NCI-H1417 treated with DMSO at 0.1 percent for 48 hours (cell line): ENCODE data around the gene UBE2S.

Source experiments
- DNase-seq: peaks from one replicate; lab custom pipeline; 2025; lab: John Stamatoyannopoulos, UW

The UBE2S gene

DNA sequence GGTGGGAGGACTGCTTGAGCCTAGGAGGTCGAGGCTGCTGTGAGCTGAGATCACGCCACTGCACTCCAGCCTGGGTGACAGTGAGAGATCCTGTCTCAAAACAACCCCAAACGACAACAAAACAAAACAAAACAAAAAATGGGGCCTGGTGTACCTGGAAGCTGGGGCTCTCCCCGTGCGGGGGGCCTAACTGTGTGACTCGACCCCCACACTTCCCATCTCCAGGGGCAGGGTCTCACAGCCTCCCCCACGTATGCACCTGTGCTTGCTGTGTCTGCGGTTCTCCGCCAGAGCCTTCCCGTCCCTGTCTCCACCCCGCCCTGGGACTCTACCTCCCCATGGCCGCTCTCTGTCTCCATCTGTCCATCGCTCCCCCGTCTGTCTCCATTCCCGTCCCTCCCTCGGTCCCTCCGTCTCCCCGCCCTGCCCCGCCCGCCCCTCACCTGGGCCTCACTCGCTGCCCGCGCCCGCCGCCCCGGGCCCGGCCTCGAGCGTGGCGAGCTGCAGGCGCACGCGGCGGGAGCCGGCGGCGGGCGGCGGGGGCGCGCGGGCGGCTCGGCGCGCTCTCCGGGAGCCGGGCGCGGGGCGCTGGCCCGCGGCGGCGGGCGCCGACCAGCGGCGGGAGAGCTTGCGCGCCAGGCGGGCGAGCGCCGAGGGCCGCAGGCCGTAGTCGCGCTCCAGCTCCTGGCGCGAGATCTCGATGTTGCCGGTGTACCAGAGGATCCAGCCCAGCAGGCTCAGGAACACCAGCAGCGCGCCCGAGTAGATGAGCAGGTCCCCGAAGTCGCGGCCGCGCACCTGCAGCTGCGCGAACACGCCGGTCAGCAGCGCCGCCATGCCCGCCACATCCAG, 24.1 kb downstream of the UBE2S start:
- DNase-seq: no peak

DNA sequence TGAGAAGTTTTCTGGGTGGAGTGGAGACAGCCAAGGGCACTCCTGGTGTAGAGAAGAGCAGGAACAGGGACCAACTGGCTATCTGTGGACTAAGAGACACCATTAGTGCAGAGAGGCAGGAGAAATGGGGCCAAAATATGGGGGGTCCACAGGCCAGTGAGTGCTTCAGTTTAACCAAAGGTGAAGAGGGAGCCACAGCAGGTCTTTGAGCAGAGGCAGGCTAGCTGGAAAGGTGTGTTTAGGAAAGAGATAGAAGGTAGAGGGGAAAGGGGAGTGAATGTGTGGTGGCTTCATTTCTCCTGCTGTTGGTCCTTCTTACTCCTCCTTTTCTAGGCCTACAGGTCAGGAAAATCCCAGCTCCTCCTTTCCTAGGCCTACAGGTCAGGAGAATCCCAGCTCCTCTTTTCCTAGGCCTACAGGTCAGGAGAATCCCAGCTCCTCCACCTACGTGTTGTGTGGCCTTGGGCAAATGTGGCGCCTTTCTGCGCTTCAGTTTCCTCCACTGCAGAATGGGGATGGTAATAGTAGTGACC, 25.0 kb downstream of the UBE2S start:
- no peak for DNase-seq

GRCh38 chr19:55382013-55382412, 25.6 kb downstream of the UBE2S start:
- no peak for DNase-seq

GRCh38 chr19:55379174-55379573, 28.4 kb downstream of the UBE2S start:
- DNase-seq: no peak

GRCh38 chr19:55377356-55378131, 30.0 kb downstream of the UBE2S start:
- DNase-seq: no peak

DNA sequence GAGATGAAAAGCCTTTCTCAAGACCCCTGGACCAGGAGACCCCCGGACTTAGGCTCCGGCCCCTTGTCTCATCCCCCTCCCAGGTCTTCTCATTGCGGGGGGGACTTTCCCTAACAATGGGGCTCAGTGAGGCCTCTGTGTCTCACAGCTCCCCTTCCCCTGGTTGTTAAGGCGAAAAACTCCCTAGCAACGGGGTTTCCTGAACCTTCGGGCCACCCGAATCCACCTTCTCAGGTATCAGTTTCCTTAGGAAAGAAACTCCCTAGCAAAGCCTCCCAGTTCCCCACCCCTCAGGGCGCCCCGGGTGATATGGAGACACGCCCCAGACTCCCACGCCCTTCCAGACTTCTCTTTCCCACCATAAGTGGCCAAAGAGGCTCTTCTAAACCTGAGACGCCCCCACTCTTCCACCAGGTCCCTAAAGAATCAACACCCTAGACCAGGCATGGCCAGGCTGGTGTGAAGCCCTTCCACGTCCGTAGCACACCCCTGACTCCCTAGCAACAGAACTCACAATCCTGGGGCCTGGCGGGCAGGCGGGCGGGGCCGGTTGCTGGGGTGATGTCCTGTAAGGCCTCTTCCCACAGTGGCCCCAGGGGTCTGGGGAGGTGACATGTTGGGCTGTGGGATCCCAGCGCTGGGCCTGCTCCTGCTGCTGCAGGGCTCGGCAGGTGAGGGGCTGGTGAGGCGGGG, 31.2 kb downstream of the UBE2S start, which contains the start of gene TMEM190:
Gene TMEM190, plus strand, starts transcription at position 586 of the 693 bp plus-strand sequence. Its CDS starts 28 bp downstream, at position 614.
- DNase-seq: no peak

DNA sequence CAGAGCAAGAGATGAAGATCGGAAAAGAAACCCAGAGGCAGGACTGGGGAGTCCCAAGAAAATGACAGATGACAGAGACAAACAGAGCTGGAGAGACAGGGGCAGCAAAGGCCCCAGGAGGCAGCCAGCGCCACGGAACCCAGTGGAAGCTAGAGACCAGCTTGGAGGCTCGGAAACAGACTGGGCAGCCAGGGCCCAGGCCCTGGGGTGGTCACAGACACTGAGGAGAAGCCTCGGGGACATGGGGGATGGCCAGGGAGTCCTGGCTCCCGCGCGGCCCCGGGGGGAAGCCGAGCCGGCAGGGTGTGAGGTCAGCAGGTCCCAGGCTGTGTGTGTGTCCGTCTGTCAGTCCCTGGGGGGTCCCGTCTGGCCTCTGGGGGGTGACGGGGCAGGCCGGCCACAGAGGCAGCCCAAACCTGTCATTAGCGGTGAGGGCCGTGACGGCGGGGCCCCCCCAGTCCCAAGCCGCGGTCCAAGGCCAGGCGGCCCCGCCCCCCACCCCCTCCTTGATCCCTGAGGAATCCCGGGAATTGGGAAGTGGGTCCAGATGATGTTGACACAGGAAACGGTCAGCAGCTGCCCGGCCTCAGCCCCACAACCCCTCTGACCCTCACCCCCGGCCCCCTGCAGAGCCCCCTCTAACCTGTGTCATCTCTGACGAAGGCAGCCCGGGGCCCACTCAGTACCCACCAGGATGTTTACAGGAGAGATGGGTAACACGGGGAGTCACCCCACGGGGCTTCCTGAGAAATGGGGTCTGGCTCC, 33.4 kb downstream of the UBE2S start:
- no peak for DNase-seq

DNA sequence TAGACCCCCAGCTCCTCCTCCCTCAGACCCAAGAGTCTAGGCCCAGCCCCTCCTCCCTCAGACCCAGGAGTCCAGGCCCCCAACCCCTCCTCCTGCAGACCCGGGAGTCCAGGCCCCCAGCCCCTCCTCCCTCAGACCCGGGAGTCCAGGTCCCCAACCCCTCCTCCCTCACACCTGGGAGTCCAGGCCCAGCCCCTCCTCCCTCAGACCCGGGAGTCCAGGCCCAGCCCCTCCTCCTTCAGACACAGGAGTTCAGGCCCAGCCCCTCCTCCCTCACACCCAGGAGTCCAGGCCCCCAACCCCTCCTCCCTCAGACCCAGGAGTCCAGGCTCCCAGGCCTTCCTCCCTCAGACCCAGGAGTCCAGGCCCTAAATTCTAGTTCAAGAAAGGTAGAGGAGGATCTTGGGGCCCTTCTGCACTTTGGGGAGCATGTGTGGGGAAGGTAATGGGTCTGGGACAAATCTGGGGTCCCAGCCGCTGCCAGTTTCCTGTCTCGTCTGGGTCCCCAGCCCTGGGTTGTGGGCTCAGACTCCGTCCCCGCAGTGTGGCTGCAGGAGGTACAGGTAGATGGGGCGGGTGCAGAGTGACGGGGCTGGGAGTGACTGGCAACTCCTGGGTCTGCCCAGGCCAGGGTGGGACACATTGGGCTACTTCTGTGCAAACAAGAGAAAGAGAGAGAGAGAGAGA, 34.1 kb downstream of the UBE2S start:
- DNase-seq: no peak

- DNase-seq: no peak
Observed at GRCh38 chr19:55372316-55373081, 35.1 kb downstream of the UBE2S start.

- no peak for DNase-seq
Observed at GRCh38 chr19:55370305-55370988, 37.1 kb downstream of the UBE2S start, which contains the start of gene IL11. Gene IL11 (minus strand): TSS chr19:55370463. CDS start chr19:55370310, 153 bp downstream.

GRCh38 chr19:55369653-55370304, 37.8 kb downstream of the UBE2S start:
- no peak for DNase-seq

GRCh38 chr19:55368701-55369563, 38.7 kb downstream of the UBE2S start:
- DNase-seq: no peak

DNA sequence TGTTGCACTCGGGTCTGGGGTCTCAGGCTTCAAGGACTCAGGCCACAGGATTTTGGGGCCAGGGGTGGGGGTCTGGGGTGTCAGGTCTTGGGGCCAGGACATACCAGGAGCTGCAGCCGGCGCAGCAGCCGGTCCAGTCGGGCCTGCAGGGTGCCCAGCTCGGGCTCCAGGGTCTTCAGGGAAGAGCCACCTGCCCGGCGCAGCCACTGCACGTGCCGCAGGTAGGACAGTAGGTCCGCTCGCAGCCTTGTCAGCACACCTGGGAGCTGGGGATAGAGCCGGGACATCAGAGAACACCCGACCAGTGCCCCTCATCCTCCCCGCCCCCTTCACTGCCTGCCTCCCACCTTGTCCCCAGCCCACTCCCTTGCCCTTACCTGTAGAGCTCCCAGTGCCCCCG, 39.5 kb downstream of the UBE2S start:
- DNase-seq: no peak

GRCh38 chr19:55366790-55367189, 40.8 kb downstream of the UBE2S start:
- DNase-seq: no peak

- DNase-seq: no peak
Observed at GRCh38 chr19:55365964-55366363, 41.6 kb downstream of the UBE2S start.

DNA sequence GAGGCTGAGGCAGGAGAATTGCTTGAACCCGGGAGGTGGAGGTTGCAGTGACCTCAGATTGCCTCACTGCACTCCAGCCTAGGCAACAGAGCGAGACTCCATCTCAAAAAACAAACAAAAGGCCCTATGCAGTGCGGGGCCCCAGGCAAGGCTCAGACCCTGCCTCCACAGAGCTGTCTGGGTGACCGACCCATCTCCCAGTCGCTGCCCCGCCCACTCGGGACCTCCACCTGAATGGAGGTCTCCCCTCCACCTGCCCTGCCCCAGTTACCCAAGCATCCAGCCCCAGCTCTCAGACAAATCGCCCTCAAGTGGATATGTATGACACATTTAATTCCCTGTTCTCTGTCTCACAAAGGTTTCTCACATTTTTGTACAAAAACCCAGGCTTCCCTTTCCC, 42.3 kb downstream of the UBE2S start:
- DNase-seq: no peak

DNA sequence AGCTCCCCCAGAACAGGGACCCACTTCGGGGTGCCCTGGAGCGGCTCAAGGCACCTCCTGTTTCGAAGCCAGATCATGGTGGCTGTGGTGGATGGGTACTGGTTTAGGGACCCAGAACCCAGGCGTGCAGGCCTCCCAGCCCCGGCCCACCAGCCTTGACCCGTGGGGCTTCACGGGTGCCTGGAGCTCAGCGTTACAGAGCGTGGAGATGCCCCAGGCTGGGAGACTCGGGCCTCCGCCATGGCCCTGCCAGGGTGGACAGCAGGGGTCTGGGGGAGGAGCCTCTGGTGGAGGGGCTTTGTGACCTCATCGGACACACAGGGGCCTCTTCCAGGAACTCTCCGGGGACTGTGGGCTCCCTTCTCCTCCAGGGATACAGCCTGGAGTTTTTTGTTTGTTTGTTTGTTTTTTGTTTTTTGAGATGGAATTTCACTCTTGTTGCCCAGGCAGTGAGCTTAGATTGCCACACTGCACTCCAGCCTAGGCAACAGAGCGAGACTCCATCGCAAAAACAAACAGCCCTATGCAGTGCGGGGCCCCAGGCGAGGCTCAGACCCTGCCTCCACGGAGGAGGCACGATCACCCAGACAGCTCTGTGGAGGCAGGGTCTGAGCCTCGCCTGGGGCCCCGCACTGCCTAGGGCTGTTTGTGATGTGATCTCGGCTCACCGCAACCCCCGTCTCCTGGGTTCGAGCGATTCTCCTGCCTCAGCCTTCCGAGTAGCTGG, 44.4 kb downstream of the UBE2S start, which contains the start of gene GARIN5B:
Gene GARIN5B, minus strand, starts transcription at position 271 of the 727 bp plus-strand sequence. Its CDS starts 194 bp downstream, at position 77.
- DNase-seq: no peak
